ENCODE measurements around the gene ZBTB16.

DNA sequence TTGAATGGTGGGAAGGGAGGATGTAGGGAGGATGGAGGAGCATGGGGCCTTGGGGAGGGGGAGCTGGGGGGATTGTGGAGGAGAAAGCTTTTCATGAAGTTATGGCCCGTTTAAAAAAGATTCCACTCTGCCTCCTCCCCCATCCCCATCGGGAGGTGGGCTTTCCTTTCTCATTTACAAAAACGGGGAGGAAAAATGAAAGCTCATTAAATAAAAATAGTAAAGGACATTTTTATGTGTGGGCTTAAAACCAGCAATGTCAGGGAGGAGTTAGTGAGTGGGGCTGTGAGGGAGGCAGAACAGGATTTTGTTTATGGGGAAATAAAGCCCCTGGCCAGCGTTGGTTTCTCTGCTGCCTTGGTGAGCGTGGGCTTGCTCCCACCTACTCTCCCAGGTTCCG, 83.2 kb downstream of the ZBTB16 start:
- TF ChIP-seq CTCF (conservative IDR thresholded peaks at IDR 0.05; ENCODE audit: low read depth in 2 of 2) = no peak
- TF ChIP-seq REST (IDR thresholded peaks at IDR 0.05; ENCODE audit: unreplicated experiment) = no peak
- TF ChIP-seq POLR2AphosphoS5 (IDR thresholded peaks at IDR 0.05; ENCODE audit: low read depth) = no peak

All from GM23338 (cell line).